ENCODE measurements around the gene ZBTB16.

- TF ChIP-seq, protein P1, sequence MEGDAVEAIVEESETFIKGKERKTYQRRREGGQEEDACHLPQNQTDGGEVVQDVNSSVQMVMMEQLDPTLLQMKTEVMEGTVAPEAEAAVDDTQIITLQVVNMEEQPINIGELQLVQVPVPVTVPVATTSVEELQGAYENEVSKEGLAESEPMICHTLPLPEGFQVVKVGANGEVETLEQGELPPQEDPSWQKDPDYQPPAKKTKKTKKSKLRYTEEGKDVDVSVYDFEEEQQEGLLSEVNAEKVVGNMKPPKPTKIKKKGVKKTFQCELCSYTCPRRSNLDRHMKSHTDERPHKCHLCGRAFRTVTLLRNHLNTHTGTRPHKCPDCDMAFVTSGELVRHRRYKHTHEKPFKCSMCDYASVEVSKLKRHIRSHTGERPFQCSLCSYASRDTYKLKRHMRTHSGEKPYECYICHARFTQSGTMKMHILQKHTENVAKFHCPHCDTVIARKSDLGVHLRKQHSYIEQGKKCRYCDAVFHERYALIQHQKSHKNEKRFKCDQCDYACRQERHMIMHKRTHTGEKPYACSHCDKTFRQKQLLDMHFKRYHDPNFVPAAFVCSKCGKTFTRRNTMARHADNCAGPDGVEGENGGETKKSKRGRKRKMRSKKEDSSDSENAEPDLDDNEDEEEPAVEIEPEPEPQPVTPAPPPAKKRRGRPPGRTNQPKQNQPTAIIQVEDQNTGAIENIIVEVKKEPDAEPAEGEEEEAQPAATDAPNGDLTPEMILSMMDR (conservative IDR thresholded peaks at IDR 0.05), result no peak
- no peak for TF ChIP-seq EZH2 (IDR thresholded peaks at IDR 0.05; ENCODE audit: low read depth)
Observed at GRCh38 chr11:114253771-114254170, 194.3 kb downstream of the ZBTB16 start.
